Mesenchymal stem cell (in vitro differentiated cells and primary cell): ENCODE measurements around the gene STK16.

Experiments used
- DNase-seq: peaks from one replicate; pipeline ENCODE4 v3.0.0-alpha.2; 2013
- H2AFZ ChIP-seq: one replicate; pipeline ENCODE4 v1.6.1; 2013; ENCODE audit warnings: low read depth, mild to moderate bottlenecking, control low read depth, inconsistent platforms, low read length, moderate library complexity
- H2AK5ac ChIP-seq: 2 replicates; pipeline ENCODE4 v1.6.1; 2013; ENCODE audit warnings: low read length, moderate library complexity, mild to moderate bottlenecking, inconsistent platforms; ENCODE audit not compliant: severe bottlenecking
- H2BK120ac ChIP-seq: one replicate; pipeline ENCODE4 v1.6.1; 2013; ENCODE audit warnings: low read depth, mild to moderate bottlenecking, inconsistent platforms, low read length, moderate library complexity
- H2BK12ac ChIP-seq, 2 experiments: one replicate each; pipeline ENCODE4 v1.6.1; 2013; ENCODE audit warnings: inconsistent platforms in 2 of 2, low read length in 2 of 2, mild to moderate bottlenecking in 2 of 2, moderate library complexity in 2 of 2, control low read depth in 1 of 2
- H2BK15ac ChIP-seq: one replicate; pipeline ENCODE4 v1.6.1; 2013; ENCODE audit warnings: mild to moderate bottlenecking, low read depth, inconsistent platforms; ENCODE audit not compliant: poor library complexity, severe bottlenecking
- H2BK5ac ChIP-seq: 2 replicates; pipeline ENCODE4 v1.6.1; 2013; ENCODE audit warnings: low read depth, mild to moderate bottlenecking, low read length, control low read depth, inconsistent platforms; ENCODE audit not compliant: poor library complexity, severe bottlenecking
- H3K14ac ChIP-seq, 2 experiments: one replicate each; pipeline ENCODE4 v1.6.1; 2013; ENCODE audit warnings: inconsistent platforms in 2 of 2, low read length in 2 of 2, control low read depth in 1 of 2, mild to moderate bottlenecking in 1 of 2, moderate library complexity in 1 of 2
- H3K18ac ChIP-seq, 2 experiments: one replicate each; pipeline ENCODE4 v1.6.1; 2013; ENCODE audit warnings: inconsistent platforms in 2 of 2, low read length in 2 of 2, control low read depth in 1 of 2, low read depth in 1 of 2, mild to moderate bottlenecking in 1 of 2
- H3K23ac ChIP-seq, 2 experiments: one replicate each; pipeline ENCODE4 v1.6.1; 2013; ENCODE audit warnings: inconsistent platforms in 2 of 2, low read length in 2 of 2, mild to moderate bottlenecking in 2 of 2, moderate library complexity in 2 of 2, control low read depth in 1 of 2
- H3K27ac ChIP-seq: 2 replicates; pipeline ENCODE4 v1.5.1; 2013; ENCODE audit warnings: mild to moderate bottlenecking, moderate library complexity, low read length, control low read depth, inconsistent platforms; ENCODE audit not compliant: poor library complexity, severe bottlenecking
- H3K27me3 ChIP-seq, 2 experiments: 2 replicates each; pipeline versions ENCODE4 v1.6.1 to v1.7.0; 2013; ENCODE audit warnings: low read length in 2 of 2, mild to moderate bottlenecking in 2 of 2, moderate library complexity in 2 of 2, control low read depth in 1 of 2, inconsistent platforms in 1 of 2; ENCODE audit not compliant: control insufficient read depth in 1 of 2, insufficient read depth in 1 of 2
- H3K36me3 ChIP-seq, 2 experiments: 2 replicates each; pipeline versions ENCODE4 v1.6.1 to v1.7.0; 2013; ENCODE audit warnings: low read length in 2 of 2, control low read depth in 1 of 2, inconsistent platforms in 1 of 2, low read depth in 1 of 2, mild to moderate bottlenecking in 1 of 2; ENCODE audit not compliant: insufficient read depth in 2 of 2, control insufficient read depth in 1 of 2
- H3K4ac ChIP-seq, 2 experiments: one replicate each; pipeline ENCODE4 v1.6.1; 2013; ENCODE audit warnings: inconsistent platforms in 2 of 2, low read length in 2 of 2, mild to moderate bottlenecking in 2 of 2, moderate library complexity in 2 of 2, control low read depth in 1 of 2, low read depth in 1 of 2
- H3K4me1 ChIP-seq: 2 replicates; pipeline ENCODE4 v1.6.1; 2013; ENCODE audit warnings: low read depth, low read length, control low read depth; ENCODE audit not compliant: control insufficient read depth, insufficient read depth
- H3K4me2 ChIP-seq: 2 replicates; pipeline ENCODE4 v1.6.1; 2013; ENCODE audit warnings: low read length, mild to moderate bottlenecking, inconsistent platforms; ENCODE audit not compliant: poor library complexity, severe bottlenecking
- H3K4me3 ChIP-seq, 2 experiments: 2 replicates each; pipeline versions ENCODE4 v1.5.1 to v1.7.0; 2013; ENCODE audit warnings: low read length in 2 of 2, mild to moderate bottlenecking in 2 of 2, control low read depth in 1 of 2, low read depth in 1 of 2; ENCODE audit not compliant: insufficient read depth in 1 of 2
- H3K79me1 ChIP-seq: replicated peaks from 2 replicates; pipeline ENCODE4 v1.6.1; 2013; ENCODE audit warnings: mild to moderate bottlenecking, control low read depth, low read length, inconsistent platforms; ENCODE audit not compliant: poor library complexity, severe bottlenecking
- H3K9ac ChIP-seq: 2 replicates; pipeline ENCODE4 v1.7.0; 2013; ENCODE audit warnings: mild to moderate bottlenecking, low read length, moderate library complexity
- H3K9me3 ChIP-seq: 2 replicates; pipeline ENCODE4 v1.7.0; 2013; ENCODE audit warnings: mild to moderate bottlenecking, low read length; ENCODE audit not compliant: control insufficient read depth
- H4K8ac ChIP-seq: one replicate; pipeline ENCODE4 v1.6.1; 2013; ENCODE audit warnings: inconsistent platforms, mild to moderate bottlenecking, low read length, moderate library complexity
- H4K91ac ChIP-seq: one replicate; pipeline ENCODE4 v1.6.1; 2013; ENCODE audit warnings: mild to moderate bottlenecking, low read length, inconsistent platforms
- WGBS: methylation state at CpG from one replicate; pipeline ENCODE4 v1.1.7; 2013; ENCODE audit warnings: mixed read lengths; 5-methylcytosine and 5-hydroxymethylcytosine counted together

Gene STK16

GRCh38 chr2:219243291-219243761 is 2.0 kb upstream of the STK16 start:
- H2BK120ac ChIP-seq, result no peak overlapping the region
- H3K36me3 ChIP-seq, result peaks cover 20 to 47% of the 10 kb centered on the region in 2 experiments
- H3K4me3 ChIP-seq, result peak overlapping the region in 1 of 2 experiments; percentile 72
- peaks cover 16% of the 10 kb centered on the region for H3K79me1 ChIP-seq
- no peaks in the 10 kb centered on the region for H3K9me3 ChIP-seq
- no peak overlapping the region for H2AFZ ChIP-seq
- no peak overlapping the region for H3K23ac ChIP-seq
- H3K14ac ChIP-seq, result no peak overlapping the region
- H3K9ac ChIP-seq, result peak overlapping the region; percentile 70
- H2AK5ac ChIP-seq, result no peak overlapping the region
- no peak overlapping the region for H3K27ac ChIP-seq
- DNase-seq, result no peak
- H3K4me2 ChIP-seq, result no peak overlapping the region
- H3K4me1 ChIP-seq, result peaks cover 14% of the 10 kb centered on the region
- H3K4ac ChIP-seq, result no peak overlapping the region
- H4K91ac ChIP-seq, result no peak overlapping the region
- H2BK15ac ChIP-seq, result peak overlapping the region; percentile 20
- H4K8ac ChIP-seq, result no peak overlapping the region
- no peak overlapping the region for H3K18ac ChIP-seq
- H2BK12ac ChIP-seq, result no peak overlapping the region
- no peaks in the 10 kb centered on the region for H3K27me3 ChIP-seq
- WGBS, result 83% methylated on average over 28 of the region's 28 CpGs
- H2BK5ac ChIP-seq, result no peak overlapping the region

- peak overlapping the region; percentile 87 for H3K4me2 ChIP-seq
- H3K9me3 ChIP-seq, result no peaks in the 10 kb centered on the region
- H3K4me1 ChIP-seq, result peaks cover 25% of the 10 kb centered on the region
- H2BK12ac ChIP-seq, result no peak overlapping the region
- no peak overlapping the region for H2BK15ac ChIP-seq
- no peak overlapping the region for H3K23ac ChIP-seq
- no peak overlapping the region for H2AK5ac ChIP-seq
- no peak overlapping the region for H2BK120ac ChIP-seq
- H3K27me3 ChIP-seq, result no peaks in the 10 kb centered on the region
- peak overlapping the region; percentile 74 for H3K27ac ChIP-seq
- no peak overlapping the region for H3K4ac ChIP-seq
- H3K36me3 ChIP-seq, result peaks cover 22 to 40% of the 10 kb centered on the region in 2 experiments
- H4K8ac ChIP-seq, result peak overlapping the region; percentile 93
- no peak overlapping the region for H3K14ac ChIP-seq
- peak overlapping the region; percentile 38 to 48 for H3K18ac ChIP-seq
- H3K4me3 ChIP-seq, result peak overlapping the region; percentile 75 to 96
- DNase-seq, result no peak
- H4K91ac ChIP-seq, result peak overlapping the region; percentile 34
- no peak overlapping the region for H2BK5ac ChIP-seq
- WGBS, result 45% methylated on average over 4 of the region's 6 CpGs
- H3K79me1 ChIP-seq, result peaks cover 16% of the 10 kb centered on the region
- H3K9ac ChIP-seq, result peak overlapping the region; percentile 99
- peak overlapping the region; percentile 74 for H2AFZ ChIP-seq
These were observed 511 bp upstream of the STK16 start for GRCh38 chr2:219244789-219245147.

GRCh38 chr2:219245899-219246230 is 586 bp downstream of the STK16 start:
- Histone ChIP-seq H3K27ac (peak overlapping the region; percentile 76), H4K91ac (peak overlapping the region; percentile 95), H3K18ac (peak overlapping the region in 1 of 2 experiments; percentile 88), H3K23ac (no peak overlapping the region), H3K14ac (no peak overlapping the region), H2BK5ac (peak overlapping the region; percentile 59), H3K36me3 (peaks cover 27 to 38% of the 10 kb centered on the region in 2 experiments), H3K79me1 (peaks cover 18% of the 10 kb centered on the region), H3K27me3 (no peaks in the 10 kb centered on the region), H2AFZ (no peak overlapping the region), H2BK12ac (no peak overlapping the region), H4K8ac (peak overlapping the region; percentile 100), H2BK15ac (no peak overlapping the region), H3K9ac (peak overlapping the region; percentile 99), H2BK120ac (peak overlapping the region; percentile 11), H2AK5ac (peak overlapping the region; percentile 10), H3K4me3 (peak overlapping the region; percentile 75 to 96), H3K9me3 (no peaks in the 10 kb centered on the region), H3K4me1 (peaks cover 36% of the 10 kb centered on the region), H3K4me2 (peak overlapping the region; percentile 81), H3K4ac (peak overlapping the region; percentile 92 to 93)
- DNase-seq, result no peak
- WGBS, result 30% methylated on average over 10 of the region's 10 CpGs

GRCh38 chr2:219246559-219246958 is 1.3 kb downstream of the STK16 start:
- Histone ChIP-seq H3K4me2 (peak overlapping the region; percentile 81), H3K9me3 (no peaks in the 10 kb centered on the region), H3K4me1 (peaks cover 42% of the 10 kb centered on the region), H2BK12ac (no peak overlapping the region), H2BK5ac (no peak overlapping the region), H4K8ac (no peak overlapping the region), H3K23ac (no peak overlapping the region), H2AK5ac (peak overlapping the region; percentile 33), H3K27ac (no peak overlapping the region), H3K27me3 (no peaks in the 10 kb centered on the region), H3K79me1 (peaks cover 18% of the 10 kb centered on the region), H2BK15ac (no peak overlapping the region), H2AFZ (no peak overlapping the region), H3K4me3 (peak overlapping the region in 1 of 2 experiments; percentile 96), H2BK120ac (no peak overlapping the region), H3K4ac (no peak overlapping the region), H3K9ac (peak overlapping the region; percentile 99), H3K36me3 (peaks cover 33 to 35% of the 10 kb centered on the region in 2 experiments), H4K91ac (no peak overlapping the region), H3K14ac (no peak overlapping the region), H3K18ac (no peak overlapping the region)
- DNase-seq, result no peak
- 98% methylated on average over 10 of the region's 10 CpGs for WGBS
